ENCODE measurements around the gene ZNF560.

Gene ZNF560

GRCh38 chr19:9485140-9485539 is 13.3 kb downstream of the ZNF560 start:
- TF ChIP-seq, protein P1, sequence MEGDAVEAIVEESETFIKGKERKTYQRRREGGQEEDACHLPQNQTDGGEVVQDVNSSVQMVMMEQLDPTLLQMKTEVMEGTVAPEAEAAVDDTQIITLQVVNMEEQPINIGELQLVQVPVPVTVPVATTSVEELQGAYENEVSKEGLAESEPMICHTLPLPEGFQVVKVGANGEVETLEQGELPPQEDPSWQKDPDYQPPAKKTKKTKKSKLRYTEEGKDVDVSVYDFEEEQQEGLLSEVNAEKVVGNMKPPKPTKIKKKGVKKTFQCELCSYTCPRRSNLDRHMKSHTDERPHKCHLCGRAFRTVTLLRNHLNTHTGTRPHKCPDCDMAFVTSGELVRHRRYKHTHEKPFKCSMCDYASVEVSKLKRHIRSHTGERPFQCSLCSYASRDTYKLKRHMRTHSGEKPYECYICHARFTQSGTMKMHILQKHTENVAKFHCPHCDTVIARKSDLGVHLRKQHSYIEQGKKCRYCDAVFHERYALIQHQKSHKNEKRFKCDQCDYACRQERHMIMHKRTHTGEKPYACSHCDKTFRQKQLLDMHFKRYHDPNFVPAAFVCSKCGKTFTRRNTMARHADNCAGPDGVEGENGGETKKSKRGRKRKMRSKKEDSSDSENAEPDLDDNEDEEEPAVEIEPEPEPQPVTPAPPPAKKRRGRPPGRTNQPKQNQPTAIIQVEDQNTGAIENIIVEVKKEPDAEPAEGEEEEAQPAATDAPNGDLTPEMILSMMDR (IDR thresholded peaks at IDR 0.05; ENCODE audit: low read depth, low read length): no peak
- H3K4me3 ChIP-seq (ENCODE audit: low read depth, low read length): no peak overlapping the region

- TF ChIP-seq, protein P1 (IDR thresholded peaks at IDR 0.05; ENCODE audit: low read depth, low read length): no peak
- no peak overlapping the region for H3K4me3 ChIP-seq (ENCODE audit: low read depth, low read length)
Measured at GRCh38 chr19:9474975-9475374, 23.4 kb downstream of the ZNF560 start.

DNA sequence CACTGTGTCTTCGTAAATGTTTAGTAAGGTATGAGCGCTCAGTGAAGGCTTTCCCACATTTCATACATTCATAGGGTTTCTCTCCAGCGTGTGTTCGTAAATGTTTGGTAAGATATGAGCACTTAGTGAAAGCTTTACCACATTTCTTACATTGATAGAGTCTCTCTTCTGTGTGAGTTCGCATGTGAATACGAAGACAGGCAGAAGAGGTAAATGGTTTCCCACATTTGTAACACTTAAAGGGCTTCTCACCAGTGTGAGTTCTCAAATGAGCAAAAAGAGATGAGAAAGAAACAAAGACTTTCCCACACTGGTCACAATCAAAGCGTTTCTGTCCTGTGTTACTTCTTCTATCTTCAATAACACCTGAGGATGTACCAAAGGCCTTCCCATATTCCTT is 31.3 kb downstream of the ZNF560 start:
- TF ChIP-seq, protein P1 (IDR thresholded peaks at IDR 0.05; ENCODE audit: low read depth, low read length): no peak
- no peak overlapping the region for H3K4me3 ChIP-seq (ENCODE audit: low read depth, low read length)

DNA sequence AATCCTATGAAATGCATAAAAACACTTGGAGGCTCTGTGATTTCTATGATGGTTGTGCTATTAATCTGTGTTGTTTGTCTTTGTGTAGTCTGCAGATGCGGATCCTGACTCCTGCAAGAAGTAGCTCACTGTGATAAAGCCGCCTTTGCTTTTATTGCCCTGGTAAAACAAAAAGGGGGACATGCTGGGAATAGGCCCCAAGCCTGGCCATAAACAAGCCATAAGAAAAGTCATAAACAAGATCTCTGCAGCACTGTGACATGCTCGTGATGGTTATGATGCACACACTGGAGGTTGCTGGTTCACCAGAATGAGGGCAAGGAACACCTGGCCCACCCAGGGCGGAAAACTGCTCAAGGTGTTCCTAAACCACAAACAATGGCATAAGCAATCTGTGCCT is 36.5 kb downstream of the ZNF560 start:
- TF ChIP-seq, protein P1 (IDR thresholded peaks at IDR 0.05; ENCODE audit: low read depth, low read length): no peak
- H3K4me3 ChIP-seq (ENCODE audit: low read depth, low read length): no peak overlapping the region

GRCh38 chr19:9456018-9456689 is 42.3 kb downstream of the ZNF560 start:
- no peak overlapping the region for H3K4me3 ChIP-seq (ENCODE audit: low read depth, low read length)
- TF ChIP-seq, protein P1 (IDR thresholded peaks at IDR 0.05; ENCODE audit: low read depth, low read length): no peak

GRCh38 chr19:9453953-9454352 is 44.5 kb downstream of the ZNF560 start:
- TF ChIP-seq, protein P1 (IDR thresholded peaks at IDR 0.05; ENCODE audit: low read depth, low read length): no peak
- no peak overlapping the region for H3K4me3 ChIP-seq (ENCODE audit: low read depth, low read length)

GRCh38 chr19:9445037-9445436 is 53.4 kb downstream of the ZNF560 start:
- no peak overlapping the region for H3K4me3 ChIP-seq (ENCODE audit: low read depth, low read length)
- TF ChIP-seq, protein P1 (IDR thresholded peaks at IDR 0.05; ENCODE audit: low read depth, low read length): no peak
